Peyer's patch (tissue), 4 donors: ENCODE data around the gene POMGNT1. TPM values are rescaled to one million over a fixed set of nuclear protein-coding genes. Genes with fewer than 3 reads are reported as not detected.
A peak's percentile ranks its signal among the peaks of the same experiment; 100 is the strongest.

Experiments
- DNase-seq, 3 donors: peaks; one replicate each; pipeline ENCODE4 v3.0.0-alpha.2; 2017 to 2019
- H3K27ac ChIP-seq, 4 donors: fragments of 200-600 bp; sonication (generic); one replicate each; pipeline ENCODE4 v1.5.1; 2016 to 2019
- H3K27me3 ChIP-seq, 2 donors: fragments of 200-600 bp; sonication (generic); one replicate each; pipeline ENCODE4 v1.5.1; 2019
- H3K36me3 ChIP-seq, 3 donors: fragments of 200-600 bp; sonication (generic); one replicate each; pipeline ENCODE4 v1.5.1; 2016 to 2019
- H3K4me1 ChIP-seq, 4 donors: fragments of 200-600 bp; sonication (generic); one replicate each; pipeline ENCODE4 v1.5.1; 2016 to 2019
- H3K4me3 ChIP-seq, 4 donors: fragments of 200-600 bp; sonication (generic); 1 replicate in 3 of 4; 2 replicates in 1 of 4; pipeline ENCODE4 v1.5.1; 2016 to 2019; ENCODE audit warnings: mild to moderate bottlenecking in 1 of 4
- H3K9me3 ChIP-seq, 4 donors: fragments of 200-600 bp; sonication (generic); one replicate each; pipeline ENCODE4 v1.5.1; 2016 to 2019; ENCODE audit warnings: mild to moderate bottlenecking in 1 of 4
- POLR2A ChIP-seq, 2 donors: fragments of 450-650 bp; IDR thresholded peaks; one replicate each; pipeline ENCODE4 v1.5.1; 2017; ENCODE audit warnings: antibody characterized with exemption in 2 of 2, mild to moderate bottlenecking in 2 of 2, moderate library complexity in 2 of 2
- total RNA-seq, 4 donors: library from RNA; depleted of rRNA; stranded (reverse); fragments of >200 nt; gene quantifications; one replicate each; pipeline ENCODE4 v1.1.0, GENCODE V29; 2016
- TF ChIP-seq, protein P1 (sequence below), 6 experiments: fragments of 450-650 bp in 4 of 6; fragments of 200-600 bp in 2 of 6; sonication (generic) in 1 of 6; IDR thresholded peaks; one replicate each; pipeline ENCODE4 v1.5.1; 2017 to 2019; ENCODE audit warnings: antibody characterized with exemption in 6 of 6, mild to moderate bottlenecking in 3 of 6, moderate library complexity in 1 of 6

The POMGNT1 gene
- total RNA-seq, 4 donors from 2014 or later, result 34.7 to 60.6 (median 46.3) TPM

DNA sequence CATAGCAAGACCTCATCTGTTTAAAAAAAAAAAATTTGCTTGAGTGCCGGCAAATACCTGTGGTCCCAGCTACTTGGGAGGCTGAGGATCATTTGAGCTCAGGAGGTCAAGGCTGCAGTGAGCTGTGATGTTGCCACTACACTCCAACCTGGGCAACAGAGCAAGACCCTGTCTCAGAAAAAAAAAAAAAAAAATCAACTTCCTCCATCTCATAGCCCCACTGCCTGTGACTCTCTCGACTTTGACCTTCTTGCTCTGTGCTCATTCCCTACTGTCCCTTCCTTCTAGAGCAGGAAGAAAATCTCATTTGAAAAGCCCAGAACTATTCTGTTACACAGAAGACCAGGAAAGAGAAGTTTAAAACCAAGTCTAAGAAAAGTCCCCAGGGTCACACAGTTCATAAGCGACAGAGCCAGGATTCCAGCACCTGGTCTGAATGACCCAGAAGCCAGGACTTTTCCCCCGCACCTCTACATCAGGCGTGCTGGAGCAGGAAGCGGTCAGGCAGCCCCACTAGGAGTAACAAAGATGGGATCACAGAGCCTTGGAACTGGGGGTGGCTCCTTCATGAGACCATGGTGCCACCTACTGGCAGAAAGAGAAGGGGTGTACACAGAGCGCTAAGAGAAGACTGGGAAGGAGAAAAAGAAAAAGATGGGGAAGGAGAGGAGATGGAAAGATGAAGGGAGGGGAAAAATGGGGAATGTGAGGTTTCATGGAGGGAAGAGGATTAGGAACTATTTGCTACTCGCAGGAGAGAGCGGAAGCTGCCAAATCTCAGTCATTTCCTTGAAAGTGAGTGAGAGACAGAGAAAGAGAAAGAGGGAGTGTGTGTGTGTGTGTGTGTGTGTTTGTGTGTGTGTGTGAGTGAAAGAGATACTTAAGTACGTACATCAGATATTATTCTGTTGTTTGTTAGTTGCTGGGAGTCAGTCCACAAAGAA lies 18.8 kb downstream of the POMGNT1 start:
- DNase-seq, result peak; percentile 71 to 92 (median 78)
- TF ChIP-seq, protein P1, sequence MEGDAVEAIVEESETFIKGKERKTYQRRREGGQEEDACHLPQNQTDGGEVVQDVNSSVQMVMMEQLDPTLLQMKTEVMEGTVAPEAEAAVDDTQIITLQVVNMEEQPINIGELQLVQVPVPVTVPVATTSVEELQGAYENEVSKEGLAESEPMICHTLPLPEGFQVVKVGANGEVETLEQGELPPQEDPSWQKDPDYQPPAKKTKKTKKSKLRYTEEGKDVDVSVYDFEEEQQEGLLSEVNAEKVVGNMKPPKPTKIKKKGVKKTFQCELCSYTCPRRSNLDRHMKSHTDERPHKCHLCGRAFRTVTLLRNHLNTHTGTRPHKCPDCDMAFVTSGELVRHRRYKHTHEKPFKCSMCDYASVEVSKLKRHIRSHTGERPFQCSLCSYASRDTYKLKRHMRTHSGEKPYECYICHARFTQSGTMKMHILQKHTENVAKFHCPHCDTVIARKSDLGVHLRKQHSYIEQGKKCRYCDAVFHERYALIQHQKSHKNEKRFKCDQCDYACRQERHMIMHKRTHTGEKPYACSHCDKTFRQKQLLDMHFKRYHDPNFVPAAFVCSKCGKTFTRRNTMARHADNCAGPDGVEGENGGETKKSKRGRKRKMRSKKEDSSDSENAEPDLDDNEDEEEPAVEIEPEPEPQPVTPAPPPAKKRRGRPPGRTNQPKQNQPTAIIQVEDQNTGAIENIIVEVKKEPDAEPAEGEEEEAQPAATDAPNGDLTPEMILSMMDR (IDR thresholded peaks at IDR 0.05), result peak; percentile 66 to 97 (median 94)
- TF ChIP-seq POLR2A (IDR thresholded peaks at IDR 0.05), result no peak
- H3K36me3 ChIP-seq, result peaks cover 0 to 2% (median 0%) of the 10 kb centered on the region in 3 donors
- no peaks in the 10 kb centered on the region for H3K27me3 ChIP-seq
- no peak overlapping the region for H3K4me3 ChIP-seq
- H3K9me3 ChIP-seq, result no peaks in the 10 kb centered on the region
- H3K4me1 ChIP-seq, result peaks cover 0 to 37% (median 6%) of the 10 kb centered on the region in 4 donors
- peak overlapping the region in 2 of 4 donors; percentile 82 to 96 for H3K27ac ChIP-seq

DNA sequence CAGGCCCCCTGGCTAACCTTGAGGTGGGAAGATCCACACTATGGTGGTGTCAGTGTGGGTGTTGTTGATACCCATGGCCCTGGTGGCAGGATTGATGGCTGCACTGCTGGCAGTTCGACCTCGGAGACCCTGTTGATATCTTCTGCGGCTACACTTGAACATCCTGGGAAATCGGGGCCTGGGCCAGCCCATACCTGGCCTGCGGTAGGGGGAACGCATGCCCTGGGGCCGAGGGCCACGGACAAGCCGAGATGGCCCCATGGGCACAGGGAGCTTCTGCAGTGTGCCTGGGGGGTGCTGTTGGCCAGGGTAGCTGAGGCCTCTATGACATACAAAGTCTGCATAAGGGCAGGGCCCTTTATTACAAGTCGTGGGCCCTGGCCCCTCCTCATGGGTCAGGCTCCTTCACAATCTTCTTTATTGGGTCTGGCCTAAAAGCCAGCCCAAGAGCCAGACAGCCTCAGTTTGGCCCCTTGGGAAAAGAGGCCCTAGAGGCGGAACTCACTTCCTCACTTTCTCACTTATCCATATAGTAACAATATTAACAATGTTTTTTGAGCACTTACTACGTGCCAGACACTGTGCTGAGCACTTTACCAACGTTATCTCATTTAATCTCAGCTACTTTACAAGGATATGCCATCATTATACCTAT lies 21.9 kb downstream of the POMGNT1 start, which contains the start of gene P3R3URF:
P3R3URF (minus strand) TSS at position 278 of the 655 bp plus-strand sequence; CDS start at position 261, 17 bp downstream.
- H3K4me3 ChIP-seq, result no peak within 1 kb of the TSS
- H3K9me3 ChIP-seq, result no peaks in the 10 kb centered on the region
- no peaks in the 10 kb centered on the region for H3K27me3 ChIP-seq
- no peak for DNase-seq
- H3K4me1 ChIP-seq, result peaks cover 0 to 33% (median 0%) of the 10 kb centered on the region in 4 donors
- no peaks in the 10 kb centered on the region for H3K36me3 ChIP-seq
- peak within 1 kb of the TSS in 2 of 4 donors; percentile 48 to 59 for H3K27ac ChIP-seq
- TF ChIP-seq POLR2A (IDR thresholded peaks at IDR 0.05), result no peak
- TF ChIP-seq, protein P1 (IDR thresholded peaks at IDR 0.05), result no peak

DNA sequence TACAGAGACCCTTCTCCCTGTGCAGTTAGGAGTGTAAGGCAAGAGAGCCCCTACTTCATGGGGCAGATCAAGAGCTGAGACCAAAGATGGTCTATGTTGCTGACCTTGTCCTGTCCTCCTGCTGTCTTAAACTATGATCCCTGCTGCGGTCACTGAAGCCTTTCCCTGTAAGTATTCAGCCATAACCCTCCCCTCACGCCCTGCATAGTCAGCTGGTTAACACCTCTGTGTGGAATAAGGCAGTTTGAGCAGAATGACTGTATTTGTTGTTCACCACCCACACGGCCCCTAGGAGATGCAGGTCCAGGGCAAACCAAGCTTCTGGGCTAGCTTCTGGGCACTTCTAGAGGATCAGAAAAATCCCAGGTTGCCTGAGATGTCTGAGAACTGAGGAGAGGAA lies 23.0 kb downstream of the POMGNT1 start:
- H3K9me3 ChIP-seq, result no peaks in the 10 kb centered on the region
- peak overlapping the region in 3 of 4 donors; percentile 40 to 59 (median 48) for H3K27ac ChIP-seq
- DNase-seq, result peak in 1 of 3 donors; percentile 34
- no peaks in the 10 kb centered on the region for H3K36me3 ChIP-seq
- H3K4me1 ChIP-seq, result peaks cover 0 to 33% (median 0%) of the 10 kb centered on the region in 4 donors
- H3K27me3 ChIP-seq, result no peaks in the 10 kb centered on the region
- no peak for TF ChIP-seq POLR2A (IDR thresholded peaks at IDR 0.05)
- TF ChIP-seq, protein P1 (IDR thresholded peaks at IDR 0.05), result no peak
- H3K4me3 ChIP-seq, result no peak overlapping the region

DNA sequence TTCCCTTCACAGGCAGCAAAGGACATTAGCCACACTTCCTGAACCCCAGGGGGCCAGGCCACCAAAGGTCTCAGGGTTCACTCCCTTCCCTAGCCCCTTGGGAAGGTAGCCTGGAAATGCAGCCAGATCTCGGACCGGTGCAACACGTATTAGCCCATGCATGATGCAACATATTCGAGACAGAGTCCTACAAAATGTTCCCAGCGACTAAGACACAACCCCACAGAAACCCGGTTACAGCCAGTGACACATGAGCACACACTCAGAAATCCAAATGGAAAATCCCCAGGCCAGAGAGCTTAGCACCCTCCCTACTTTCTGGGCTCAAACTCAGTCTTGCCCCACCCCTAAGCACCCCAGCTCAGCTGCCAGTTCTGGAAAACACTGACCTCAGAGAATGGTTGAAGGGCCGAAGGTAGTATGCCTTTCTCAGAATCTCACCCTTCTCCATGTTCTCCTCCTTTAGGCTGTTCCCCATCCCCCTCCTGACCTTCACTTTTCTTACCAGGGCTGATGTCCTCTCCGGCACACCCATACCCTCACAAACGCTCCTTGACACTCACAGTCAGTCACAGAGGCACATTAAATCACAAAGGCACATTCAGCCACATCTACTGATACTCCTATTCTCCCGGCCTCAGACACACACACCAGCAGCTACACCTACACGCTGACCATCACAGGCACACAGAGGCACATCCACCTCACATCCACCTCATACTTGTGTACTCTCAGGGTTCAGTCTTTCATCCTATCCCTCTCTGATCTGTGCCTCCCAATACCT lies 23.6 kb downstream of the POMGNT1 start, which contains the start of gene TSPAN1:
TSPAN1 (plus strand) TSS at position 640 of the 784 bp plus-strand sequence. CDS start 6,021 bp downstream, outside the sequence.
- Histone ChIP-seq H3K27ac (peak within 1 kb of the TSS; percentile 46 to 59 (median 52)), H3K4me1 (peaks cover 0 to 27% (median 0%) of the 10 kb centered on the region in 4 donors), H3K9me3 (no peaks in the 10 kb centered on the region), H3K36me3 (no peaks in the 10 kb centered on the region), H3K4me3 (no peak within 1 kb of the TSS), H3K27me3 (no peaks in the 10 kb centered on the region)
- DNase-seq, result peak in 1 of 3 donors; percentile 46
- TF ChIP-seq, protein P1 (IDR thresholded peaks at IDR 0.05), result no peak
- no peak for TF ChIP-seq POLR2A (IDR thresholded peaks at IDR 0.05)
